CD4-positive, CD25-positive, alpha-beta regulatory T cell (primary cell): ENCODE results near the gene GALNT2. TPM values are rescaled to one million over a fixed set of nuclear protein-coding genes. Genes with fewer than 3 reads are reported as not detected.

Experiments
- ATAC-seq, 2 donors: fragments of 150-1000 bp; cut with Tn5 transposase; one replicate each; pipeline ENCODE4 v1.10.0; 2021; ENCODE audit warnings: low read depth in 2 of 2, moderate number of reproducible peaks in 2 of 2, moderate library complexity in 1 of 2
- DNase-seq, 3 donors: peaks; one replicate each; pipeline versions ENCODE4 v3.0.0 to v3.0.0-alpha.2; 2012 to 2022; ENCODE audit warnings: mixed read lengths in 1 of 3
- H3K27ac ChIP-seq: one replicate; pipeline ENCODE4 v1.7.0; 2013; ENCODE audit warnings: mild to moderate bottlenecking, low read length; ENCODE audit not compliant: insufficient read depth, poor library complexity, severe bottlenecking
- H3K27me3 ChIP-seq: one replicate; pipeline ENCODE4 v1.7.0; 2013; ENCODE audit warnings: low read length; ENCODE audit not compliant: control insufficient read depth, insufficient read depth
- H3K36me3 ChIP-seq: one replicate; pipeline ENCODE4 v1.7.0; 2013; ENCODE audit warnings: mild to moderate bottlenecking, low read length, moderate library complexity; ENCODE audit not compliant: control insufficient read depth, insufficient read depth
- H3K4me1 ChIP-seq: 2 replicates; pipeline ENCODE4 v1.7.0; 2013; ENCODE audit warnings: mild to moderate bottlenecking, low read length; ENCODE audit not compliant: insufficient read depth, control insufficient read depth, poor library complexity, severe bottlenecking
- H3K4me3 ChIP-seq: one replicate; pipeline ENCODE4 v1.7.0; 2013; ENCODE audit warnings: low read depth, mild to moderate bottlenecking, low read length, moderate library complexity
- H3K9me3 ChIP-seq, 2 experiments: 1 replicate in 1 of 2; 2 replicates in 1 of 2; pipeline ENCODE4 v1.7.0; 2013; ENCODE audit warnings: low read length in 2 of 2, mild to moderate bottlenecking in 1 of 2, moderate library complexity in 1 of 2; ENCODE audit not compliant: control insufficient read depth in 2 of 2
- H3K27ac Mint-ChIP-seq, 3 donors: one replicate each; pipeline ENCODE4 v1.8.0; 2020 to 2022; ENCODE audit warnings: mild to moderate bottlenecking in 3 of 3, mixed read lengths in 3 of 3, moderate library complexity in 2 of 3
- H3K27me3 Mint-ChIP-seq: one replicate; pipeline ENCODE4 v1.8.0; 2022; ENCODE audit warnings: mild to moderate bottlenecking, mixed read lengths
- H3K36me3 Mint-ChIP-seq: one replicate; pipeline ENCODE4 v1.8.0; 2020; ENCODE audit warnings: mixed read lengths
- H3K4me1 Mint-ChIP-seq, 4 donors: one replicate each; pipeline ENCODE4 v1.8.0; 2020 to 2022; ENCODE audit warnings: mixed read lengths in 4 of 4, mild to moderate bottlenecking in 1 of 4
- H3K4me3 Mint-ChIP-seq, 4 donors: one replicate each; pipeline ENCODE4 v1.8.0; 2020 to 2022; ENCODE audit warnings: mild to moderate bottlenecking in 4 of 4, mixed read lengths in 4 of 4, moderate library complexity in 3 of 4
- H3K9me3 Mint-ChIP-seq, 7 donors: one replicate each; pipeline ENCODE4 v1.8.0; 2020 to 2022; ENCODE audit warnings: mixed read lengths in 7 of 7, mild to moderate bottlenecking in 3 of 7, moderate library complexity in 2 of 7
- polyA plus RNA-seq, 4 donors: library from polyadenylated mRNA; unstranded; fragments of 300-500 nt; fragmentation: Illumina TruSeq; gene quantifications; one replicate each; pipeline ENCODE4 v1.2.3, GENCODE V29; 2021
- total RNA-seq: library from RNA; stranded (reverse); gene quantifications from one replicate; pipeline ENCODE4 v1.2.3, GENCODE V29; 2022

Gene GALNT2
- total and polyA plus RNA-seq, 5 donors from 2014 or later = 10.9 to 15.8 (median 13.1) TPM

DNA sequence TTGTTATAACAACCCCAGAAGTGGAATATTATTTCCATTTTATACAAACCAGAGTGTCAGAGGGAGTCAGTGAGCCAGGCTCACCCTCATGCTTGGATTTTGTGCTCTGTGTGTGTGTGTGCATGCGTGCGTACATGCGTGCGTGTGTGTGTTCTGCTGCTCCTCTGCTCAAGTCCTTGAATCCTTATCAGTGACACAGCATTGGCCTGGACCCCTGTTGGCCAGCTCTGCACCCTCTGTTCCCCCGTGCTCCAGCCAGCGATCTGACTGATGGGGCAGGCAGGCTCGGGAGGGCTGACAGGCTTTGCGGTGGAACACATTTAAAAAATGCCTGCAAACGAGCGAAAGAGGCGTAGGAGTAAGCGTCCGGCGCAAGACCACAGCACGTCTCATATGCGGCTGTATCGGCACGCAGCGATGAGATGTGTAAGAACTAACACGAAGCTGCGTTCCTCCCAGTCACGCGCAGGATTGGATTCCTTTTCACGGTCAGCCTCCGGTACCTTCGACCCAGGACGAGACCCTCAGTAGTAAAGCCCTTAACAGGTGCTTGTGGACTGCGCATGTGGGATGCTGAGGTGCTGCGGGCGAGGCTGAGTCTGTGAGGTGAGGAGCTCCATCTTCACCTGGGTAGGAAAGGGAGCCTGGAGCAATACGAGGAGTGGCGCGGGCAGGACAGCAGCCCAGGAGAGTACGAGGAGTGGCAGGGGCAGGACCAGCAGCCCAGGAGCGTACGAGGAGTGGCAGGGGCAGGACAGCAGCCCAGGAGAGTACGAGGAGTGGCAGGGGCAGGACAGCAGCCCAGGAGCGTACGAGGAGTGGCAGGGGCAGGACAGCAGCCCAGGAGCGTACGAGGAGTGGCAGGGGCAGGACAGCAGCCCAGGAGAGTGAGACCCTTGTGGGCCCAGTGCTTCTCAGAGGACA is 130.9 kb downstream of the GALNT2 start:
- Histone ChIP-seq H3K4me3 (no peak overlapping the region), H3K9me3 (no peaks in the 10 kb centered on the region), H3K27ac (no peak overlapping the region), H3K27me3 (no peaks in the 10 kb centered on the region), H3K4me1 (no peaks in the 10 kb centered on the region), H3K36me3 (no peaks in the 10 kb centered on the region)
- ATAC-seq (no peak), DNase-seq (no peak)
- H3K4me1 Mint-ChIP-seq = peaks cover 0 to 15% (median 1%) of the 10 kb centered on the region in 4 donors
- H3K36me3 Mint-ChIP-seq = peaks cover 26% of the 10 kb centered on the region
- H3K27ac Mint-ChIP-seq = peak overlapping the region in 1 of 3 donors; percentile 76
- H3K27me3 Mint-ChIP-seq = peaks cover 5% of the 10 kb centered on the region
- H3K4me3 Mint-ChIP-seq = no peak overlapping the region
- no peaks in the 10 kb centered on the region for H3K9me3 Mint-ChIP-seq

DNA sequence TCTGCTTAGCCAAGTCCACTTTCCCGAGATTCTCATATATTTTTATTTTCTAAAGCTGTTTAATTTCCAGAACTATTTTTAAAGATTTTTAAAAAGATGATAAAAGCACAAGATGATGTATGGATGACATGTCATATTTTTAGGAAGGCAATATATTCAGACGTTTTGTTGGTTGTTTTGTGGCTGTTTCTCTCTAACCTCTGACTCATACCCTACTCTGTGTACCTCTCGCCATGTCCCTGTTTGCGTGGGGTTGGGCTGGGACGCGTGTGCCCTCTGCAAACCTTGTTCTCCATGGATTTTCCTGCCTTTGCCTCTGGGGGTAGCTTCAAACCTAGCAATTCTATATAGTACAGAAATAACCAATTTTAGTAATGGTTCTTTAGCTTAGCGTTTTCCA is 132.0 kb downstream of the GALNT2 start:
- Mint-ChIP-seq H3K9me3 (no peaks in the 10 kb centered on the region), H3K36me3 (peaks cover 30% of the 10 kb centered on the region), H3K4me3 (no peak overlapping the region), H3K27ac (no peak overlapping the region), H3K4me1 (peaks cover 0 to 11% (median 1%) of the 10 kb centered on the region in 4 donors), H3K27me3 (peaks cover 5% of the 10 kb centered on the region)
- no peaks in the 10 kb centered on the region for H3K4me1 ChIP-seq
- H3K27me3 ChIP-seq = no peaks in the 10 kb centered on the region
- no peaks in the 10 kb centered on the region for H3K36me3 ChIP-seq
- no peak overlapping the region for H3K27ac ChIP-seq
- DNase-seq = no peak
- H3K9me3 ChIP-seq = no peaks in the 10 kb centered on the region
- no peak overlapping the region for H3K4me3 ChIP-seq
- no peak for ATAC-seq

DNA sequence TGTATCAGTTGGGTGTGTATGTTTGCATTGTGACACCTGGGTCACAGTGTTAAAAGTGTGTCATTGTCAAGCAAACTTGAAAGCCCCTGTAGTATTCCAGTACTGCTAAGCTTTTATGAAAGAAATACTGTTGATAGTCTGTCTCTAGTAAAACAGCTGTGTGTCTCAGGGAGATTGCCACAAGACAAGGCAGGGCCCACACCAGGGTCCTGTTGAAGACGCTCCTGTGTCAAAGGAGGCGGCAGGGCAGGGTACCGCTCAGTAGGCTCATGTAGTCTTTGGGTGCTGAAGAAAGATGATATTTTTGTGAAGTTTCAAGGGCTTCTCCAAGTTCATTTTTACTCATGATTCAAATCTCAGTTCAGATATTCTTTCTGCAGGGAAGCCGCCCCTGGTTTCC is 132.5 kb downstream of the GALNT2 start:
- H3K4me1 Mint-ChIP-seq = peaks cover 0 to 11% (median 1%) of the 10 kb centered on the region in 4 donors

DNA sequence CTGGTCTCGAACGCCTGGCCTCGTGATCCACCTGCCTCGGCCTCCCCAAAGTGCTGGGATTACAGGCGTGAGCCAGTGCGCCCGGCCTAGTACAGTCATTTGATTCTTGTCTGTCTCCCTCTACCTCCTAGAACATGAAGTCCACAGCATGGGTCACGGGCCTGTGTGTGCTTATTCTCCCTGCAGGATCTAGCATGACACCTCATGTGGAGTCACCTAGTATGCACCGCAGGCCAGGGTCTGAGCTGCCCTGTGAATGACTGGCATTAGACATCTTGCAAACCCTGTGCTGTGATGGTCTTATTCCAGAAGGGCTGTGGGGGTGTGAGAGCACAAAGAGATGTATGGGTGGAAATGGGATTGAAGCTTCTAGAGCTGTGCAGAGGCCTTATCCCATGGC is 133.2 kb downstream of the GALNT2 start:
- no peak overlapping the region for H3K4me3 Mint-ChIP-seq
- no peak for DNase-seq
- H3K27ac Mint-ChIP-seq = peak overlapping the region in 2 of 3 donors; percentile 49 to 74
- no peaks in the 10 kb centered on the region for H3K9me3 Mint-ChIP-seq
- no peaks in the 10 kb centered on the region for H3K27me3 ChIP-seq
- H3K4me3 ChIP-seq = no peak overlapping the region
- H3K4me1 Mint-ChIP-seq = peaks cover 0 to 9% (median 1%) of the 10 kb centered on the region in 4 donors
- peaks cover 32% of the 10 kb centered on the region for H3K36me3 Mint-ChIP-seq
- H3K4me1 ChIP-seq = no peaks in the 10 kb centered on the region
- no peak overlapping the region for H3K27ac ChIP-seq
- H3K27me3 Mint-ChIP-seq = peaks cover 4% of the 10 kb centered on the region
- peaks cover 3% of the 10 kb centered on the region for H3K36me3 ChIP-seq
- no peak for ATAC-seq
- H3K9me3 ChIP-seq = no peaks in the 10 kb centered on the region

More for the DNA sequence above, 132.5 kb downstream of the GALNT2 start:
- ATAC-seq (no peak), DNase-seq (no peak)
- H3K36me3 ChIP-seq = no peaks in the 10 kb centered on the region
- H3K27ac ChIP-seq = no peak overlapping the region
- H3K4me3 ChIP-seq = no peak overlapping the region
- no peaks in the 10 kb centered on the region for H3K27me3 ChIP-seq
- H3K9me3 Mint-ChIP-seq = no peaks in the 10 kb centered on the region
- peaks cover 35% of the 10 kb centered on the region for H3K36me3 Mint-ChIP-seq
- H3K4me1 ChIP-seq = no peaks in the 10 kb centered on the region
- H3K9me3 ChIP-seq = no peaks in the 10 kb centered on the region
- peaks cover 5% of the 10 kb centered on the region for H3K27me3 Mint-ChIP-seq
- H3K4me3 Mint-ChIP-seq = no peak overlapping the region
- H3K27ac Mint-ChIP-seq = no peak overlapping the region

DNA sequence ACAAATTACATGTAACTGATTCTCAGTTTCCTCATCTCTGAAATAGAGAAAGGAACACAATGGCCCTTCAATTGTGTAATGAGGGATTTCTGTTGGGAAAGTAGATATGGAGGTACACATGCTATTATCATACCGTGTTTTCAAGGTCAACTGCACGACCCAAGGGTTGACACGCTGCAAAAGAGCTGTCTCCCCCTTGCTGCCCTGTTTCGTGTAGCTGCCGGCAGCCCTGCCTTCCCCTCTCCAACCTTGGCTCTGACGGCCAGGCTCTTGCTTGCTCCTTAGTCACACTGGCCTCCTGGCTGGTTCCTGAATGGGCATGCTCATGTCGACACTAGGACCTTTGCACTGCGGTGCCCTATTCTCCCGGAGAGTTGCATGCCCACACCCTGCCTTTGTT is 134.4 kb downstream of the GALNT2 start:
- Mint-ChIP-seq H3K4me1 (peaks cover 0 to 9% (median 2%) of the 10 kb centered on the region in 4 donors), H3K9me3 (no peaks in the 10 kb centered on the region), H3K36me3 (peaks cover 39% of the 10 kb centered on the region), H3K27me3 (no peaks in the 10 kb centered on the region), H3K27ac (peak overlapping the region in 1 of 3 donors; percentile 63), H3K4me3 (no peak overlapping the region)
- no peak for DNase-seq
- H3K27me3 ChIP-seq = no peaks in the 10 kb centered on the region
- H3K27ac ChIP-seq = no peak overlapping the region
- no peaks in the 10 kb centered on the region for H3K4me1 ChIP-seq
- H3K4me3 ChIP-seq = no peak overlapping the region
- H3K36me3 ChIP-seq = peaks cover 7% of the 10 kb centered on the region
- no peak for ATAC-seq
- H3K9me3 ChIP-seq = no peaks in the 10 kb centered on the region

DNA sequence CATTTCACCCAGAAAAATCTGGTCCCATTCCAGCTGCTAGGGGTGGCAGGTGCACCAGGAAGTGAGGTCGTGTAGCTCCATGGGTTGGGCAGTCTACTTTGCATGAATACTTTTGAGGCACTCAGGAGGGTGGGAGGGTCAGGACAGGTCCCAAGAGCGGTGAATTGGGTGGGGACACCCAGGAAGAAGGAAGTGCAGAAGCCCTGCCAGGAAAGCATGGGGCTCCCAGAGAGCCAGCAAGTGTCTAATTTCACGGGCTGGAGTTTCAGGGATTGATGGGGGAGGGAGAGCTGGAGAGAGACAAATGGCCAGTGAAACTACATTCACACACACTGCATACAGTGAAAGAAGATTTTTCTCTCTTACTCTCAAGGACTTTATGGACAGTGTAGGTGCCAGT is 137.8 kb downstream of the GALNT2 start:
- Histone ChIP-seq H3K36me3 (peaks cover 10% of the 10 kb centered on the region), H3K27ac (no peak overlapping the region), H3K4me1 (peaks cover 11% of the 10 kb centered on the region), H3K27me3 (no peaks in the 10 kb centered on the region), H3K4me3 (no peak overlapping the region), H3K9me3 (no peaks in the 10 kb centered on the region)
- Mint-ChIP-seq H3K4me1 (peaks cover 13 to 26% (median 17%) of the 10 kb centered on the region in 4 donors), H3K36me3 (peaks cover 37% of the 10 kb centered on the region), H3K9me3 (no peaks in the 10 kb centered on the region), H3K27ac (no peak overlapping the region), H3K27me3 (no peaks in the 10 kb centered on the region), H3K4me3 (no peak overlapping the region)
- no peak for DNase-seq
- ATAC-seq = no peak

DNA sequence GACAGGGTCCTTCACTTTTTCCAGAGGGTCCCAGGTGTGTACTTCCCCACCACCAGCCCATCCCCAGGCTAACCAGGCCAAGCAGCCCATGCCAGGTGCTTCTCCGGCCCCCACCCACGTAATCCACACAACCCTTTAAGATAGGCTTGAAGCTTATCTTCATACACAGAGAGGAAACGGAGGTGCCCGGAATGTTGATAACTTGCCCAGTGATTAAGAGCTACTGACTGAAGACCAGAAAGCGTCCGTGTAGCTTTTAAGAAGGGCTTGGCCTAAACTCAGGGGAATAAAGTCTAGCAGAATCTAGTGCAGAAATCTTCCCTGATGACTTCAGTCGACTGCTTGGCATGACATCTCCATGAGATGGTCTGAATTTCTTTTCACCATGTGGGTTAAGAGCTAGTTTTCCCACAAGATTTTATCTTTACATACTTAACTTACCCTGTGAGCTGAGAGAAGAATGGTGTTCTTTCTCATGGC is 138.7 kb downstream of the GALNT2 start:
- peaks cover 37% of the 10 kb centered on the region for H3K36me3 Mint-ChIP-seq

More for the DNA sequence above, 138.7 kb downstream of the GALNT2 start:
- Histone ChIP-seq H3K4me1 (peaks cover 16% of the 10 kb centered on the region), H3K27ac (no peak overlapping the region), H3K36me3 (peaks cover 10% of the 10 kb centered on the region), H3K27me3 (no peaks in the 10 kb centered on the region), H3K9me3 (no peaks in the 10 kb centered on the region), H3K4me3 (no peak overlapping the region)
- Mint-ChIP-seq H3K4me1 (peaks cover 21 to 34% (median 25%) of the 10 kb centered on the region in 4 donors), H3K4me3 (no peak overlapping the region), H3K27ac (peak overlapping the region in 1 of 3 donors; percentile 15), H3K27me3 (no peaks in the 10 kb centered on the region), H3K9me3 (no peaks in the 10 kb centered on the region)
- DNase-seq (no peak), ATAC-seq (no peak)
